ENCODE data around the gene DDX52.
A peak's percentile ranks its signal among the peaks of the same experiment; 100 is the strongest.
"Not testable (repeated sequence)": the region's sequence is repeated elsewhere in the genome, so short reads cannot be mapped to it uniquely, and the experiment has no call there.

Gene DDX52, protein sequence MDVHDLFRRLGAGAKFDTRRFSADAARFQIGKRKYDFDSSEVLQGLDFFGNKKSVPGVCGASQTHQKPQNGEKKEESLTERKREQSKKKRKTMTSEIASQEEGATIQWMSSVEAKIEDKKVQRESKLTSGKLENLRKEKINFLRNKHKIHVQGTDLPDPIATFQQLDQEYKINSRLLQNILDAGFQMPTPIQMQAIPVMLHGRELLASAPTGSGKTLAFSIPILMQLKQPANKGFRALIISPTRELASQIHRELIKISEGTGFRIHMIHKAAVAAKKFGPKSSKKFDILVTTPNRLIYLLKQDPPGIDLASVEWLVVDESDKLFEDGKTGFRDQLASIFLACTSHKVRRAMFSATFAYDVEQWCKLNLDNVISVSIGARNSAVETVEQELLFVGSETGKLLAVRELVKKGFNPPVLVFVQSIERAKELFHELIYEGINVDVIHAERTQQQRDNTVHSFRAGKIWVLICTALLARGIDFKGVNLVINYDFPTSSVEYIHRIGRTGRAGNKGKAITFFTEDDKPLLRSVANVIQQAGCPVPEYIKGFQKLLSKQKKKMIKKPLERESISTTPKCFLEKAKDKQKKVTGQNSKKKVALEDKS

DNA sequence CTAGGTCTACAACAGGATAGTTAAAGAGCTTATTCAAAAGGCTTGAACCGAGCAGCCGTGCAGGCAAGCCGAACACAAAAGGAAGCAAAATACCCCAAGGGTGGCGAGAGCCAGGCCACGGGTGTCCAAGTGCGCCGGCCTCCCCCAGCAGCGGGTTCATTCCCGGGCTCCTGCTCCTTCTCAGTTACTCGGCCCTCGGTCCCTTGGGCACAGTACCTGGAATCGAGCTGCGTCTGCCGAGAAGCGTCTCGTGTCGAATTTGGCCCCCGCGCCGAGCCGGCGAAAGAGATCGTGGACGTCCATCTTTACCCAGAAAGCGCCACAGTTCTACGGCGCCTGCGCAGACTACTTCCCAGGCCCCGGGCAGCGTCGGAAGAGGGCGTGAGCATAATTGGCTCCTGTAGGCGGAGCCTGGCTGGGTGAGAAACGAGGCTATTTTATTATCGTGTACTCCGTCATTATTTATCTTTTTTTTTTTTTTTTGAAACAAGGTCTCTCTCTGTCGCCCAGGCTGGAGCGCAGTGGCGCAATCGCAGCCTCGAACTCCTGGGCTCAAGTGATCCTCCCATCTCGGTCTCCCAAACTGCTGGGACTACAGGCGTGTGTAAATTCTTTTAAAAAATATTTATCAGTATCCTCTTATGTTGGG lies at the start of gene DDX52:
Gene DDX52, minus strand, starts transcription at position 329 of the 649 bp plus-strand sequence. Its CDS starts 26 bp downstream, at position 303.
- DNase-seq: peak; percentile 96

DNA sequence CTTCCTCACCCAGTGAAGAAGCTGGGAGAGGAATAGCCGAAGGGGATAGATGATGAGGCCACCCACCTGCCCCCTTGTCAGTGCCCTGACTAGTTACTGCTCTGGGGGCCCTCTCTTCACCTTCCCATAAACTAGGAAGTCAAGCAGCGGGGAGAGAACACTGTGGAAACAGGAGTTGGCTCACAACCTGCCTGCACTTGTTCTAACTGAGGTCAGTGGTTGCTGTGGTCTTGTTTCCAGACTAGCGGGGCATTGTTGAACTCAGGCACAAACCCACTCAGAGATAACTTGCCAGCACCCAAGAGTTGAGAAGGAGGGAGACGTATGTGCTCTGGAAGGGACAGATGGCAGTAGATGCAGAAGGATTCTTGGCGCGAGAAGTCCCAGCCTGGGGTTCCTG lies 48.6 kb upstream of the DDX52 start:
- no peak for DNase-seq

DNA sequence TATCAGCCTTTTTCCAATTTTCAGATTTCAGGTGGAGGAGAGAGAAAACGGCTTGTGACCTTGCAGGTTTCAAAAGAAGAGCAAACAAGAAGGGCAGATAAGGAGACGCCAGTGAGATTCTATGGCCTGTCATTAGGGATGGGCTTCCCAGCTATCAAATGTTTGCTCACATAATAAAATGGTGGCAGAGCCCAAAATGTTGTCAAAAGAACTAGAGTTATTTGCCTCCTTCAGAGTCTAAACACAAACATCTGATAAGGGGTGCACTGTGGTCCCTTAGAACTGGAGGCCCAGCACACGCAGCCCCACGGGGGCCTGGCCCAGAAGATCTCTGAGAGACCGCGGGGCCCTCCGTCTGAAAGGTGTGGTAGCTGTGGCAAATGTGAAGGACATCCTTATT lies 46.1 kb upstream of the DDX52 start:
- no peak for DNase-seq

DNA sequence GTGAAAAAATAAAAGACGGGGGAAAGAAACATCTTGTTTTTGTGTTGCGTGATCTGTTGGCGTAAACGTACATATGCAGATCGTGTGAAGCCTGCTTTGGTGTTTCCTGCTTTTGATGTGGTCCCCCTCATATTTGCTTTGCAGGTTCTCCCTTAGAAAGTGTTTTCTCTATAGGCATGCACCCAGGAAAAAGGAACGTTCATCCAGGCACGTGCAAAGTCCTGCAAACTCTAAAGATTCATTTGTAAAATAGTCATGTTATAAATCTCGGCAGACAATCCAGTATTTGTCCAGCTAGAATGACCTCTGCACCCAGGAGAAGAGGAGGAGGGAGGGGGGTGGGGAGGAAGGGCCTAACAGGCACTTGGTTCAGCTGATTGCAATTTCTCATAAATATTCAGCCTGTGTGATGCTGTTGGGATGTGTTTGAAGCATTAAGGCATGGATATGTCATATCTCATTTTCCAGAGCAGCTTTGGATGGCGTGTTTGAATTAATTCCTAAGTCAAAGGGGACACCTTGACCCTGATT lies 40.3 kb upstream of the DDX52 start:
- DNase-seq: no peak

DNA sequence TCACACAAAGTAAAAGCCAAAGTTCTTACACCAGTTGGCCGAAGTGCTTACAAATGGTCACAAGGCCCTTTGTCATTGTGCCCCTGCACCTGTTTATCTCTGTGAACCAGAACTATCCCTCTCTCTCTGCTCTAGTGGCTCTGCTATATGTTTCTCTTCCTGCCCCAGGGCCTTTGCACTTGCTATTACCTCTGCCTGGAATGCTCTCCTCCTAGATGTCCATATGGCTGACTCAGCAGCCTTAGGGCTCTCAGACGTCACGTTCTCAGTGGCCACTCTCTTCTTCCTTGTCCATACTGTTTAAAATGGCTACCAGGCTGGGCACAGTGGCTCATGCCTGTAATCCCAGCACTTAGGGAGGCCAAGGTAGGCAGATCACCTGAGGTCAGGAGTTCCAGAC lies 38.8 kb upstream of the DDX52 start:
- no peak for DNase-seq

DNA sequence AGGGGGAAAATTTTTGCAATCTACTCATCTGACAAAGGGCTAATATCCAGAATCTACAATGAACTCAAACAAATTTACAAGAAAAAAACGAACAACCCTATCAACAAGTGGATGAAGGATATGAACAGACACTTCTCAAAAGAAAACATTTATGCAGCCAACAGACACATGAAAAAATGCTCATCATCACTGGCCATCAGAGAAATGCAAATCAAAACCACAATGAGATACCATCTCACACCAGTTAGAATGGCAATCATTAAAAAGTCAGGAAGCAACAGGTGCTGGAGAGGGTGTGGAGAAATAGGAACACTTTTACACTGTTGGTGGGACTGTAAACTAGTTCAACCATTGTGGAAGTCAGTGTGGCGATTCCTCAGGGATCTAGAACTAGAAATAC lies 36.7 kb upstream of the DDX52 start:
- not testable (repeated sequence) for DNase-seq

DNA sequence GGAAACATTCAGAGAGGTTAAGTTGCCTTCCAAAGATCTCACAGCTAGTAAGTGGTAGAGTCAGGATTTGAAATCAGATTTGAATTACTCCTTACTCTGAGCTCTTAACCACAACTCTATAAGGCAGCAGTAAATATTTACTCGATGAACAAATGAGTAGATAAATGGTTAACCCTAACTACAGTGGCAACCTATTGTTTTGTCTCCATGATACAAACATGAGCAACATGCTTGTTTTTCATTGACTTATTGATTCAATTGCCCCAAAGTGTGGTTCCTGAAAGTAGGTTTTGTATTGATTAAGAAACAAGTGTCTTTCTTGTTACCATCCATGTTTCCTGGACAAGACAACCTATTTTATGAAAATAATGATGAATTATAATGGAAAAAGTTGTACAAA lies 34.8 kb upstream of the DDX52 start:
- no peak for DNase-seq

DNA sequence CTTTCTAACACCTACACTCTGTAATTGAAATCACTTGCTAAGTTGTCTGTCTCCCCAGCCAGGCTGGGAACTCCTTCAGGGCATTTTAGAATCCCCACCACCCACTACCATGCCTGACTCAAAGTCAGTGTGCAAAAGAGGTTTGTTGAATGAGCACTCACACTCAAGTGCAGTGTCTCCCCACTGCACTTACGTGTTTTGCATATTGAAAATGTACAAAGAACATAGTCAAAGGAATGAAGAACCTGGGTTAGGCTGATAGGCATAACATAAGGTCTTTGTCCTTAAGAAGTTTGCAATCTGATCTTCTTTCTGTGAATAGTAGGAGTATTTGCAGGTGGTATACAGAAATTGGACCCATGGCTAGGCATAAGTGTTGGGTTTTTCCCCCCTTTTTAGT lies 33.8 kb upstream of the DDX52 start:
- no peak for DNase-seq

DNA sequence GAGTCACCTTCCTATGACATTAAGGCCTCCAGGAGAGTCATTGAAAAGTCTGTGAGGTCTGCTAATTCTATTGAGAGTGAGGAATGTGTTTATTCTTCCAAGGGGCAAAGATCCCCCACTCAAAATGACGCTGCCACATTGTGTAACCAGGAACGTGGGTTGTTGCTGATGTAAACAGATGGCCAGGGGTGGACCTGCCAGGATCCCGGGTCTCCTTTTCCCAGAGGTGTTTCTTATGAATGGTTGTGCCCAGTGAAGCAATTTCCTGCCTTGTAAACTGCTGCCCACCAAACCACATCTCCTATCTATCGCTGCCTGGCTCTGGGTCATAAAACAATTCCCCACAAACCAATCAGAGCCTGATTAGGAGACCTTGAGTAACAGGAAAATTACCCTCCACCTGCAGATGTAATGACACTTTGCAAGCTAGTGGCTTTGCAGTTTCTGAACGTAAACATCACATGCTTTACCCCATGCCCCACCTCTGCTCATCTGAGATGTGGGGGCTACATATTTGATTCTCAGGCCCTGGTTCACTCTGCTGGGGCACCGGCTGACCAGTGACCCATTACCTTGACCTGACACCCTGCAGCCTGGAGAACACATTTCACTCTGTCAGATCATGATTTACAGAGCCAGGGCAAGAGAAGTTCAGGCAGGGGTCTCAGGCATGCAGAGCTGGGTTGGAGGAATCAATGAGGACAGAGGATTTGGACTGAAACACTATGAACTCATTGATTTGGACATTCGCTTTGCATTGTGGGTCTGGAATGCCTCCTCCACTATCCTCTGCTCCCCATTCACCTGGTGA lies 33.1 kb upstream of the DDX52 start:
- DNase-seq: no peak

DNA sequence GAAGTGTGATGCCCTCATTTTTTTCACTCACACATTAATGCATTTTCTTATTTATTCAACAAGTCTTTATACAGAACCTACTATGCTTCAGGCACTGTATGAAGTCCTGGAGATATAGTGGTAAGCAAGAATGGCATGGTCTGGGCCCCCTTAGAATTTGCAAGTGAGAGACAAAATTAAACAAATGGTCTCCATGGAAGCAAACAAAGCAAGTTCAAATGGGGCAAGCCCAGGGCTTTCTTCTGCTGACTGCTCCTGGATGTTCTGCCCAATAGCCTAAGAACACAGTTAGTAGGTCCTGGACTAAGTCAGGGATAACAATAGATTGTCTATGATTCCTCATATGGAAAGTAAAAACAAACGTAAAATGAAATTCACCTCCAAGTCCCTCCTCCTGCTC lies 31.3 kb upstream of the DDX52 start:
- no peak for DNase-seq

DNA sequence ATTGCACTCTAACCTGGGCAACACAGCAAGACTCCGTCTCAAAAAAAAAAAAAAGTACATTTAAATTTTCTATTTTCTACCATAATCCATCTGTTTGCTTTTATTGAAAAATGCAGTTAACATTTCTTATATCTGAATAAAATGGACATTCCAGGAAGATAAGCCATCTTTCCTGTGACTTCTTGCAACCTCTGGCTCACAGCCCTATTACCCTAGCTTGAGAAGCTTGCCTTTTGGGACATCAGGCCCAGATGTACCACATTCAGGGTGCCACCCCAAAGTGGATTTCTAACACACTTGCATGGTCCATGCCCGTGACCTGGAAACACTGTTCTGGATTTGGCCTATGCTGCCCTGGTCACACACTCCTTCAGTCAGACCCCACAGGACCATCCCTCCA lies 30.1 kb upstream of the DDX52 start:
- DNase-seq: no peak

DNA sequence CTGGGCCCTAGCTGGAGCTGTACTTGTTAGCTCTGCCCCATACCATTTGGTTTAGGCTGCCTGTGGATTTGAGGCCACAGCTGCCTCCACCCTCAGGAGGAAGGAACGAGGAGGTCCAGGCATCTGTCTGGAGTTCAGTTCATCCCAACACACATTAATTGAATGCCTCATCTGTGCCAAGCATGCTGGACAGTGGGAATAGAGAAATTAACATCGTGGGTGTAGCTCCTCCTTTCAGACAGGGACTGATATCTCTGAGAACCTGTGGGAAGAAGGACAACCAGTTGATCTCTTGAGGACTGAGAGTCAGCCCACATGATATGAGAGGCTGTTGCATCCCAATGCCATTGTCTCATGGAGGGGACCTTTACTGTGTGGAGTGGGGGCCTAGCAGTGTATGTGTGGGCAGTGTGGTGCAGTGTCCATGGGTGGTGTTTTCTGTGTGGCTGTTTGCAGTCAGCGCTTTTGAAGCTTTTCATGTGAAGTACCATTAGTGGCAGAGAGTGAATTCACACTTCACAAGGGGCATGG lies 29.4 kb upstream of the DDX52 start:
- no peak for DNase-seq

DNA sequence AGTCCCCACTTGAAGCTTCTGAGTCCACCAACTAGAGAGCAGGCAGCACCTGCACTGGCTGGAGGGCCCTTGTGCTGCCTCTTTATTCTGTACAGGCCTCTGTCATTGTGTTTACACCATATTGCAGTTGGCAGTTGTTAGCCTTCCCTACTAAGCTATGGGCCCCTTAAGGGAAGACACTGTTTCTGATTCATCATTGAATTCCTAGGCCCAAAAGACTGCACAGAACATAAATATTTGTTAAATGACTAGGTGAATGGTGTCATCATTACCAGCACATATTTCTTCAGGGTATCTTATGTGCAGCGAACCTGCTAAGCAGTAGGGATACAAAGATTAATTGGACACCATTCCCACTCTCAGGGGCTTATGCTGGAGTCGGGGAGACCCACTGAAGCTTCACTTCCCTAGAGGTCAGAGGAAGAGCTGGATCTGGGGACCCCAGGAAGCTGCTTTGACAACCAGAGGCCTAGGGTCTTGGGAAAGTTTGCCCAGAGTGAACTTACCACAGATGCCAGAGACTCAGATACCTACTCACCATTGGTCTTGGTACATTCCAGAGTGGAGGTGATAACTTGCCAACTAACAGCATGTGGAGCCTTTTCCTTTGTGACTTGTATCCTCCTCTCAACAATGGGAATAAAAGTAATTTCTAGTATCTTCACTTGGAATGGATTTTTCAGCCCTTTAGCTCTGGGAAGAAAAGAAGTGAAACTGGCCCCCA lies 28.7 kb upstream of the DDX52 start:
- DNase-seq: no peak

DNA sequence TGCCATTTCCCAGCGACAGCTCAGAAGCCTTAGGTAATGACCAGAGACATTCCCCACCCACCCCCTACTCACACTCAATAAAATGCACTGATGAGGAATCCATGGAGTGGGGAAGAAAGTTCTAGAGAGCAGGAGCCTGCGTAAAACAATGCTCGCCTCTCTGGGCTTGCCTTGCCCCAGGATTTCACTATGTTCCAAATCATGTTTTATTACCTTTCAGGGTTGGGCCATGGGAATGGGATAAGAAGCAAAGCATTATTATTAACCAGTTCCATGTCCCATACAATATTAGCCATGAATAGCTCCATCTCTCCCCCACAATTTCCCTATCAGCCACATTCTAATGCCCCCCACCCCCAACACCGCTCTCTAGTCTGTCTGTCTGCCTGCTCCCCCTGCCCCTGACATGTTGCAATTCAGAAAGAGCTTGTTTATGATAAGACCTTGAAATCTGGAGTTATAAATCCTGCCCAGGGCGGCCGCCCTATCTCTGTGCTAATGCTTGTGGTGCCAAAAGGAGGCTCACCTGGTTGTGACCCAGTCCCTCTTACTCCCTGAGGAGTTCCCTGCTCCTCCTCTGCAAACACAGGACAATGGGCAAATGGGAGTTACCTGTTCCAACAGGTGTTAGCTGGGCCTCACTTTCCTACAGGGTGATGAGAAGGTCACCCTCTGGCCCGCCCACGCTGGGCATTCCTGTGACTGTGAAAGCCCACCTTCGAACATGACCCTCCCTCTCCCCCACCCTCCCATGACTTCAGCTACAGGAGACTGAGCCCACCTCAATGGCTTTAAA lies 28.0 kb upstream of the DDX52 start:
- DNase-seq: no peak

DNA sequence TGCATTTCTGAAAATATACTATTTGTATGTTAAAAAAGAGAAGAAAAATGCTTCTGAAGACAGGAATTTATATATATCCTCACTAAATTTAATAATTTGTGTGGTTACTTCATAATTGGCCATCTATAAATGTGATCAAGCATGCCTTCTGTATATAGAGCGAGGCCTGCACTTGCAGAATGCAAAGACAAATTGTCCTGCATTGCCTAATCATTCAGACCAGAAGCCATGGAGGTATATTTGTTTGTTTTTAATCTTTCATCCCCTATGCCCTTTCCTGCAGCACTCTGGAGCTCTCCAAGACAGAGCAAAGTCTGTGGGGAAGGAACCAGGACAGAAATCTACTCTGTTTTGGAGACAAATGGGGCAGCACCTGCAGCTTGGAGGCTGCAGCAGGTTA lies 23.8 kb upstream of the DDX52 start:
- DNase-seq: no peak

DNA sequence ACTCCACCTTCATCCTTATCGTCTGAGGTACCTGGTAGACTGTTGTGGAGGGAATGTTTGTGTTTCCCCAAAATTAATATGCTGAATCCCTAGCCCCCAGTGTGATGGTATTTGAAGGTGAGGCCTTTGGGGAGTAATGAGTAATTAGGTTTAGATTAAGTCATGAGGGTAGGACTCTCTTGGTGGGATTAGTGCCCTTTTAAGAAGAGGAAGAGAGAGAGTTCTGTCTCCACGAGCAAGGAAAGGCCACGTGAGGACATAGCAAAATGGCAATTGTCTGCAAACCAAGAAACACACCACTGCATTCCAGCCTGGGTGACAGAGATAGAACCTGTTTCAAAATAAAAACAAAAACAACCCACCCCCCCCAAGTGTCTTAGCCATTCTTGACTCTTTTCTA lies 21.0 kb upstream of the DDX52 start:
- DNase-seq: no peak

DNA sequence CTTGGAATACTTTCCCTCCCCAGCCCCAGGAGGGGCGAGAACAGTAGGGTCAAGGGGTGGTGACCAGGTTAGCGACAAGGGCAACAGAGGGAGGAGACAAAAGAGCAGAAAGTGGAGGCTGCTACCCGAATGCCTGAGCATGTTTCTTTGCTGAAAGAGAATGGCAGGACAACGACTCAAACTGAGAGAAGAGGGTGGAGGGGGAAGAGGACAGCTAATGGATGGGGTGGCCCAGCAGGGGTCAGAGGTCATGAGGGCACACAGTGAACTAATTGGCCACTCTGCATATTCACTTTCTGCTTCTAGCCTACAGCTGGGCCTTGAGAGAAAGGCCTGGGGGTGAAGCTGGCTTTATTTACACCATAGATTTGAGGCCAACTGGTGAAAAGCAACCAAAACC lies 19.1 kb upstream of the DDX52 start:
- no peak for DNase-seq

DNA sequence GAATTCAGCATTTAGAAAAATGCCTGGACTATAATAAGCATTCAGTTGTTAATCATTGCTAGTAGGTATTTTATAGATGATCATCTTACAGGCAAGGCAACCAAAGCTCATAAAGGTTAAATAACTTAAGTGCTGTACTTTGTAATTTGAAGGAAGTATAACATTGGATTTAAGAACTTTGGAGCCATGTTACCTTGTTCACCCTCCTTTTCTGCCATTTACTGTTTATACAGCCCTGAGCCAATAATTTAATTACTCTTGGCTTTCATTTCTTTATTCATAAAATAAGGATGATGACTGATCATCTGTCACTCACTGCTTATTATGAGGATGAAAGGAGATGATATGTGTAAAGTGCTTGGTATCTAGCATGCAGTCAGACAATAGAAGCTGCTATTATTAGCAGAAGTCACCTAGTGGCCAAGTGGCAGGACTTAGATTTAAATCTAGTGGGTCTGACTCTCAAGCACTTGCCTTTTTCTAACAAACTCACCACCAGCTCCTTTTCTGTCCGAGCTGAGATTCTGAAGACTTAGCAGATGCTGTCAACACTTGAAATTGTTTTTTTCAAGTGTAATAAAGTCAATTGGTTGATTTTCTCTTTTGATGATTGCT lies 18.3 kb upstream of the DDX52 start:
- no peak for DNase-seq

DNA sequence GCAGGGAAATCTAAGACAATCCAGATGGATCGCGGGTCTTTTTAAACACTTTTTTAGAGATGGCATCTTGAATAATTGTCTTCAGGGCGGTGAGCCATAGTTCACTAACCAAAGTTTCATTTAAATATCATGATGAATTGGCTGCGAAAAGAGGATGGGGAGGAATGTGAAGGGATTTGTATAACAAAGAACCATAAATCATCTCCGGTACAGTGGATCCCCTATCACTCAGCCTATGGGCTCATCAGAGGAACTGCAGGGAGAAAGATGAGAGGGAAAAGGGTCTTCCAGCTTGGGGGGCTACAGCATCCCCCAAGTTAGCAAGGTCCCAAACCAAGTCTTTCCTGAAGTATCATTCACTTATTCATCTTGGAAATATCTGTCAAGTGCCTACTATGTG lies 16.7 kb upstream of the DDX52 start:
- DNase-seq: no peak

DNA sequence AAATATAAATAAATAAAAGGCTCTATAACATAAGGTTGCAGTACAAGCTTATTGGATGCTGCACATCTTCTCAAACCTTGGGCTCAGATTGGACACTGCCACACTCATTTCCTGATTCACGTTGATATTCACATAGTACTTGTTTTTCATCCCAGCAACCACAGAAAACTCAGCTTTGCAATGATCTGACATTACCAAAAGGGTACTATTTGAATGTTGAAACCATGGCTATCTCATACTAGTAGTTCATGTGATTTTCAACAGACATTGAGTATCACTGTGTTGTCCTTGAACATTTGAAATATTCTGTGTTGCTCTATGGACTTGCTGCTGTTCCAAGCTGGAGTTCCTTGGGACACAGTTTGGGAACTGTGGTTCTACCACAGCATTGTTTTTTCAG lies 14.0 kb upstream of the DDX52 start:
- DNase-seq: no peak

DNA sequence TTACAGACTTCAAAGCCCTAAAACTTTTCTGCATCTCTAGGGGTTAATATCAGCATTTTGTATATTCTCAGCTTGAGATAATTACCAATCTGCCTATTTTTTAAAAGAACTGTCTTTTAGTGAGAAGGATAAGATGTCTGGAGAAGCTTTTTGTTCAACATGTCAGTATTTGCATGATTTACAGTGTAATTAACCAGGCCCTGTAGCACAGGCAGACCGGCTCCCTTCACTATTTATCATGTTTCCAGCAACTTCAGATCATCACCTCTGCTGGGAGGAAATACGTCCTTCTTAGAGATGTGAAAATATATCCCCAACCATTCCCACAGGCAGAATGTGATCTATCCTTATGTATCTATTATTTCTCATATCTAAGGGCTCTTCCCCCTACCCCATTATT lies 8.6 kb upstream of the DDX52 start:
- no peak for DNase-seq
